Measurements from ENCODE around the gene ADAP1.

The ADAP1 gene

GRCh38 chr7:988426-988911 is 34.0 kb upstream of the ADAP1 start:
- no peak for FAIRE-seq

DNA sequence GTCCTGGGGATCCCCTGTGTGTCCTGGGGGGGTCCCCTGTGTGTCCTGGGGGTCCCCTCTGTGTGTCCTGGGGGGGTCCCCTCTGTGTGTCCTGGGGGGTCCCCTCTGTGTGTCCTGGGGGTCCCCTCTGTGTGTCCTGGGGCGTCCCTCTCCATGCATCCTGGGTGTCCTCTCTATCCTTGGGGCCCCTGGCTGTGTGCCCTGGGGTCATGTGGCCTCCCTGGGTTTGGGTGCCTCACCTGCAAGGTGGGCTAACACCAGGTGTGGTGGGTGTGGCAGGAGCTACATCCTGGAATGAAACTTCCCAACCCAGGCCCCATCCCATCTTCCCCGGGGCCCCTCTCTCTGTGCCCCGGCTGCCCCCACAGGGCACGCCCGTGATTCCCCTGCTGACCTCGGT is 33.4 kb upstream of the ADAP1 start:
- FAIRE-seq = no peak

- no peak for FAIRE-seq
These were observed 32.6 kb upstream of the ADAP1 start for GRCh38 chr7:986766-987751.

- FAIRE-seq = no peak
These were observed 31.6 kb upstream of the ADAP1 start for GRCh38 chr7:985915-986741.

DNA sequence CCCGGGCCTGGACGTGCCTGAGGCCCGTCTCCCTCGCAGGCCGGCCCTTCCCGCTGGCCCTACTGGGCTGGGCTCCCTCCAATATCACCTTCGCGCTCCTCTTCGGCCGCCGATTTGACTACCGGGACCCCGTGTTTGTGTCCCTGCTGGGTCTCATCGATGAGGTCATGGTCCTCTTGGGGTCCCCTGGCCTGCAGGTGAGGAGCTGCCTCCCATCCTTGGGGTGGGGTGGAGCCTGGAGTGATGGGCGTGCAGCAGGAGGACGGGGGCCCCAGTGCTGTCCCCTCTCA is 30.6 kb upstream of the ADAP1 start:
- FAIRE-seq = no peak

DNA sequence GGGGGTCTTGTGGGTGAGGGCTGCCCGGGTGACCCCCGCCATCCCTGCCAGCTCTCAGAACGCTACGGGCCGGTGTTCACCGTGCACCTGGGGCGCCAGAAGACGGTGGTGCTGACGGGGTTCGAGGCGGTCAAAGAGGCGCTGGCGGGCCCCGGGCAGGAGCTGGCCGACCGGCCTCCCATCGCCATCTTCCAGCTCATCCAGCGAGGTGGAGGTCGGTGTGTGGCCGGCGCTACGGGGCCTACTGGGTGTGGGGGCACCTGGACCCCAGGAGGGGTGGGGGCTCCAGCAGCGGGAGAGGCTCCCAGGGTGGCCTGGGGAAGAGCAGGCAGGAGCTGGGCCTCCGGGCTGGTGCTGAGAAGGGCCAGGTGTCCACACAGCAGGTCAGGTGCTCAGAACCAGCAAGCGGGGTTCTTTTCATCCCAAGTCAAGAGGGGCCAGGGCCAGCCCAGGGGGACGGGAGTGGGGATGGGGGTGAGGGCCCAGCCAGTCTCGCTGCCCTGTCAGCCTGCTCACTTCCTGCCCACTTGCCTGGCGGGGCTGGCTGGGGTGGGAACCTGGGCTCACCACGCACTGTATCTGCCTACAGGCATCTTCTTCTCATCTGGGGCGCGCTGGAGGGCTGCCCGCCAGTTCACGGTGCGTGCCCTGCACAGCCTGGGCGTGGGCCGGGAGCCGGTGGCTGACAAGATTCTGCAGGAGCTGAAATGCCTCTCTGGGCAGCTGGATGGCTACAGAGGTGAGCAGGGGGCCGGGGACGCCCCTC is 30.1 kb upstream of the ADAP1 start:
- FAIRE-seq = no peak

GRCh38 chr7:983616-984071 is 29.2 kb upstream of the ADAP1 start:
- no peak for FAIRE-seq

DNA sequence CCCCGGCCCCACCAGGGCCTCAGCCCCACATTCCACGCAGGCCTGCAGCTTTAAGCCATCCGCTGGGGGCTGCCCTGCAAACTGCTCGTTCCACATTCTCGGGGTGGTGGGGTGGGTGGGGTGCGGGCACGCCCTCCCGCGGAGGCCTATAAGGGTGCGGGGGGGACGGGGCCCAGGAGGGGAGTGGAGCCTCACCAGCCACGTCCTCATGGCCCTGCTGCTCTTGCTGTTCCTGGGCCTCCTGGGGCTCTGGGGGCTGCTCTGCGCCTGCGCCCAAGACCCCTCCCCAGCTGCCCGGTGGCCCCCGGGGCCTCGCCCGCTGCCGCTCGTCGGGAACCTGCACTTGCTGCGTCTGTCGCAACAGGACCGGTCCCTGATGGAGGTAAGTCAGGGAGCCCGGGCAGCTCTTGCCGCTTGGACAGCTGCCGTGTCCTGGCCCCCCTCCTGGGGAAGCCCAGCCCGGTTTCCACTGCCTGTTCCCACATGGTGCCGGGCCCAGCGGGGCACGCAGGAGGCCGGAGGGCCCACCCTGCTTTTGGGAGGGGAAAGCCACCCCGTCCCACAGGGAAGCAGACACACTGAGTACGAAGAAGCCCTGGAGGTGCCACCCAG is 28.6 kb upstream of the ADAP1 start, which contains the start of gene CYP2W1:
Gene CYP2W1 (plus strand): TSS at position 178 of the 612 bp plus-strand sequence. CDS start 31 bp downstream, at position 209.
- no peak for FAIRE-seq

DNA sequence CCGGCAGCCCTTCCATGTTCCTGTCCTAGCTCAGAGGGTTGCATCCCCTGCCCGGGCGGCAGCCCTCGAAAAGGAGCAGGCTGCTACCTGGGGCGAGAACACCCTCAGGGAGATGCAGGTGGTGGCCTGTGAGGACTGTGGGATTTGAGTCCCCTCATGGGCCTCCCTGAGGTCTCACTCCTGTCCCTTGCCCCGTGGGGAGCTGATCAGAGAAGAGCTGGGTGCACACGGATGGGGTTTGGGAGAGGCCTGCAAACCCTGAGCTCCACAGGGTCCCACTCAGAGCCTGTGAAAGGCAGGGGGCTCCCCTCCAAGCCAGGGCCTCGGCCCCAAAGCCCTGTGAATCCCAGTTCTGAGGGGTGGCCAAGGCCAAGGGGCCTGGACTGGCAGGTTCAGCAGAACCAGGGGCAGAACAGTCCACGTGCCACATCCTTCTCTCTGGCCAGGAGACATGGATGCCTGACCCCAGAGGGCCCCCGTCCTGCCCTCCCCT is 28.1 kb upstream of the ADAP1 start:
- FAIRE-seq = no peak

- no peak for FAIRE-seq
These were observed 27.5 kb upstream of the ADAP1 start for GRCh38 chr7:981793-982510.

- no peak for FAIRE-seq
These were observed 25.5 kb upstream of the ADAP1 start for GRCh38 chr7:979886-980571.

- FAIRE-seq = no peak
These were observed 24.7 kb upstream of the ADAP1 start for GRCh38 chr7:979151-979550.

- no peak for FAIRE-seq
These were observed 24.1 kb upstream of the ADAP1 start for GRCh38 chr7:978416-979091.

DNA sequence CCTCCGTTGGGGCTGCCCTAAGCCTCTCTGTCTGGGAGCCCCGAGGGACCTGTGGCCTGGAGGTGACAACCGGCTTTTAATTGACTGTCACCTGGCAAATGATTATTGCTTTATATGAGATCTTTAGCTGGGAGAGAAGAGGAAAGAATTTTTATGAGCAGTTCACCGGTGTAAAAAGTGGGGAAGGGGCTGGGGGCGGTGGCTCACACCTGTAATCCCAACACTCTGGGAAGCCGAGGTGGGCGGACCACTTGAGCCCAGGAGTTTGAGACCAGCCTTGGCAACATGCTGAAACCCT is 23.5 kb upstream of the ADAP1 start:
- no peak for FAIRE-seq

DNA sequence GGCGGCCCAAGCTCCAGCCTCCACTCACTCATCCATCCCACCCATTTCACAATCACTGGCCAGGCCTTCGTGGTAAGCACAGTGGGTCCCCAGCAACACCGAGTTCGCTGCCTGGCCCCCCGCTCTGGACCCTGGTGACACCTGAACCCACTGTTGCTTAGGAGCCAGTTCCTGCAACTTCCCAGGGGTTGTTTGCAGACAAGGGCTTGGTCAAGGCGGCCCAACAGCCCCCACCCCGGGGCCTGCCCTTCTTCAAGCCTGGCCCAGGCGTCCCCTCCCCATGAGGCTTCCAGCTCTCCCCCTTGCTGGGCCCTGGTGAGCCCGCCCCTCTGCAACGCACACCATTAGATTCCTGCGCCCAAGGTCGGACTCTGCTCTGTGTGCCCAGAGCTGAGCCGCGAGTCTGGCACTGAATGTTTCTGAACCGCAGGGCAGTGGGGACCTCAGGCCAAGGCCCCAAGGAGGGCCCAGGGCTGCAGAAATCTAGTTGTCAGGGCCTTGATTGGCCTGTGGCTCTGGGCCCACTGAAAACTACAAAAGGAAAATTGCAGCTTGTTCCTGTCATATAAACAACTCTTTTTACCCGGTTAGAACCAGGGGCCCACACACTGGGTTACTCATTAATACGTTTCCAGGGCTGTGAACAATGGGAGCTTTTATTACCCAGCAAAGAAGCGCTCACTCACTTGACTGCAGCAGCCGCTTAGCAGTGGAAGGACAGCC is 23.0 kb upstream of the ADAP1 start:
- no peak for FAIRE-seq

- no peak for FAIRE-seq
These were observed 22.4 kb upstream of the ADAP1 start for GRCh38 chr7:976901-977325.

DNA sequence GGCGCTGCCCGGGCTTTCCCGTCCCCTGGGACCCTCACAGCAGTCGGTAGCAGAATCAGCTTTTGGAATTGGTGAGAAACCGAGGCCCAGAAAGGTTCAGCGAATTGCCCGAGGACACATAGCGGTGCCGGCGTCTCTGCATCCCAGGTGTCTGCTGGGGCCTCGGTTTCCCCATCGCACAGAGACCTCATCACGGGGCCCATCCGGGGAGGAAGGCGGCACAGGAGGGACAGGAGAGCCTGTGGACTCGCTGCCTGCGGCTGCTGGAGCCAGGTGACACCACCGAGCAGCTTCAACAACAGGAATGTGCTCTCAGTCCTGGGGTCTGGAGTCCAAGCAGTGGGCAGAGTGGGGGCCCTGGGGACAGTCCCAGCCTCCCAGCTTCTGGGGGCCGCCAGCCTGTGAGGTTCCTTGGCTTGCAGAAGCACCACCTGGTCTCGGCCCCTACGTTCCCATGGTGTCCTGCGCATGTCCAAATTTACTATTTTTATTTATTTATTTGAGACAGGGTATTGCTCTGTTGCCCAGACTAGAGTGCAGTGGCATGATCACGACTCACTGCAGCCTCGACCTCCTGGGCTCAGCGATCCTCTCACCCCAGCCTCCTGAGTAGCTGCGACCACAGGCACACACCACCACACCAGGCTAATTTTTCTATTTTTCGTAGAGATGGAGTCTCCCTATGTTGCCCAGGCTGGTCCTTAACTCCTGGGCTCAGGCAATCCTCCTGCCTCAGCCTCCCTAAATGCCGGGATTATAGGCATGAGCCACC is 21.4 kb upstream of the ADAP1 start:
- no peak for FAIRE-seq

DNA sequence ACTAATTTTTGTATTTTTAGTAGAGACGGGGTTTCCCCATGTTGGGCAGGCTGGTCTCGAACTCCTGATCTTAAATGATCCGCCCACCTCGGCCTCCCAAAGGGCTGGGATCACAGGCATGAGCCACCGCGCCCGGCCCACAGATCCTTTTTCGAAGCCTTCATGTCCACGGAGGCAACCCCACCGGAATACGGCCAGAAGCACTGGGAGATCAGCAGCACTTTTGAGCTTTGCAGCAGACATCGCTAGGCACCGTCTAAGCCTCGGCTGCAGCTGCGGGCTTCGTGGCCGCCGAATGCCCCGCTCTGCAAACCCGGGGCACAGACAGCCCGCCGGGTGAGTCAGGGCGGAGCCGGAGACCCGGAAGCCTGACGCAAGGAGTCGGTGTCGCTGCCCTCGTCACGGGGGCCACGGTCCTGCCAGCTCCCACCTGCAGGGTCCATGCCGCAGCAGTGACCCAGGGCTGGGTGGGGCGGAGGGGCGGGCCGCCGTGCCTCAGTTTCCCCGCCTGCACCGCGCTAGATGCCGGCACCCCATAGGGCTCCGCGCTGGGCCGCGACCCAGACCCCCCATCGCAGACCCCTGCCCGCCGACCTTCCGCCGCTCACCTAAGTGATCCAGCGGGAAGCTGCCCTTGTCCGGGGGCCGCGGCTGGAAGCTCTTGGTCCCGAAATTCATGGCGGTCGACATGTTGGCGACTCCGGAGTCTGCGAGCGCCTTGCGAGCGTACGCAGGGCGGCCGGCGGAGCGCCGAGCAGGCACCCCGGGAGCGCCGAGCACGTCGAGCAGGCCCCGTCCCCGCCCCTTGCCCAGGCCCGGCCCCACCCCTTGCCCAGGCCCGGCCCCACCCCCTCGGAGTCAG is 20.6 kb upstream of the ADAP1 start, which contains the start of gene COX19:
Gene COX19 (minus strand): TSS at position 730 of the 862 bp plus-strand sequence. CDS start 40 bp downstream, at position 690.
- no peak for FAIRE-seq
